Activated T-cell treated with anti-CD3 and anti-CD28 coated beads for 24 hours (primary cell): ENCODE results near the gene CMTM8.

Source experiments
- DNase-seq: peaks from one replicate; pipeline ENCODE4 v3.0.0-alpha.2; 2020; ENCODE audit warnings: low read depth

The CMTM8 gene

DNA sequence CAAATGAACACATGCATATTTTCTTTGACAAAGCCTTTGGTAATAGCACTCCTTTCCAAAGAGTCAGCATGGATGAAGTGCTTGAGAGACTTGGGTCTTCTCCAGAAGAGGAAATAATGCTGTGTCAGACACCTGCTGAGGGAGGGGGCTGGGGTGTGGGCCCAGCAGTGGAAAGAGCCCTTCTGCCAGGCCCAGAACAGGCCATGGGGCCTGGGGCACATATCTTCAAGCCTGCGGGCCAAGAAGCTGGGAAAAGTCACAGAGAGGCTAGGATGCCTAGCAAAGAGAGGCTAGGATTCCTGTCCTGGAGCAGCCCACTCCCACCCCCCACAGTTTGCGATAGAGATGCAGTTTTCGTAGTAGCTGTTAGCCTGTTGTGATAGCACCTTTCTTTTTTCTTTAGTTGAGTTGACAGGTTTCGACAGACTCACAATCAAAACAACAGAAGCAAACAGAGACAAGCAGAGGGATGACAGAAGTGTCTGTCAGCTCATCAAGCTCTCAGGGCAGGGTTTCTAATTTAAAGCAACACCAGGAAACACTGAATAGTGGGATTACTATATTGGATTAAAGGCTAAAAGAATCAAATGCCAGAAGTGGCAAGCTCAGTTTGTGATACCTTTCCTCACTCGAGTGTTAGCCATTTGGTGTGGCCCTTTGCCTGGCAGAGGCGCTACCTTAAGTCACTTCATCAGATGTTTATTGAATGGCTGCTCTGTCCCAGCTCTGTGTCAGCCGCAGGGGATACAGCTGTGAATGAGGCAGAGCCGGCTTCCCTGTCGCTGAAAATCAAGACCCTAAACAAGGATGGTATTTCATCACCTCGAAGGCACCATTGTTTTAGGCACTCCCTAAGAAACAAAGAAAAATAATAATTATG lies 172.1 kb downstream of the CMTM8 start:
- DNase-seq = no peak

DNA sequence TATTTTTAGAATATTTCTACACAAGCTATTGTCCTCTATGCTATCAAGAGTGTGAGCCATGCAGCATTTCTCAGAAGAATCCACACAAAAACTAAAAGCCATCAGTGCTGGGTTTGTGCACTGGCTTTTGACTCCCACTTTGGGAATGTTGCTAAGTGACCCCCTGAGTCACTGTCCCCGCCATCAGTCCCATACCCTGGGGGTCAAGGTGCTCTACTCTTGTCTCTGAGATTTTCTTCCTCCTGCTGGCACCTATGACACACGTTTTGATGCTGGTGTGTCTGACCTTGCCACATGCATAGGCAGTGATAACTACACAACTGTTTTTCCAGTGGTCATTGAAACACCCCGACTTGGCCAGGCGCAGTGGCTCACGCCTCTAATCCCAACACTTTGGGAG lies 173.0 kb downstream of the CMTM8 start:
- no peak for DNase-seq

DNA sequence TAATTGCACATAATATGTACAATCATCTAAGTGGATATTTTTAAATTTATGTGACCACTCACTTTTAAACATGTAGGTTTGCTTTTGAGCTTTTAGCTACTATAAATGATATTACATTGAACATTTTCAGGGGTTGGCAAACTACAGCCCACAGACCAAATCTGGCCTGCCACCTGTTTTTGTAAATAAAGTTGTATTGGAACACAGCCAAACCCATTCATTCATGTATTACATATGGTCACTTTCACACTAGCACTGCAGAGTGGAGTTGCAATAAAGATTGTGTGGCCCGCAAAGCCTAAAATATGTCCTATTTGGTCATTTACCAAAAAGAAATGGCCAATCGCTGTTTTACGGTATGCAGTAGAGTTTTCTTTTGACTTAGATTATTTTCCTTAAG lies 174.4 kb downstream of the CMTM8 start:
- DNase-seq = no peak

DNA sequence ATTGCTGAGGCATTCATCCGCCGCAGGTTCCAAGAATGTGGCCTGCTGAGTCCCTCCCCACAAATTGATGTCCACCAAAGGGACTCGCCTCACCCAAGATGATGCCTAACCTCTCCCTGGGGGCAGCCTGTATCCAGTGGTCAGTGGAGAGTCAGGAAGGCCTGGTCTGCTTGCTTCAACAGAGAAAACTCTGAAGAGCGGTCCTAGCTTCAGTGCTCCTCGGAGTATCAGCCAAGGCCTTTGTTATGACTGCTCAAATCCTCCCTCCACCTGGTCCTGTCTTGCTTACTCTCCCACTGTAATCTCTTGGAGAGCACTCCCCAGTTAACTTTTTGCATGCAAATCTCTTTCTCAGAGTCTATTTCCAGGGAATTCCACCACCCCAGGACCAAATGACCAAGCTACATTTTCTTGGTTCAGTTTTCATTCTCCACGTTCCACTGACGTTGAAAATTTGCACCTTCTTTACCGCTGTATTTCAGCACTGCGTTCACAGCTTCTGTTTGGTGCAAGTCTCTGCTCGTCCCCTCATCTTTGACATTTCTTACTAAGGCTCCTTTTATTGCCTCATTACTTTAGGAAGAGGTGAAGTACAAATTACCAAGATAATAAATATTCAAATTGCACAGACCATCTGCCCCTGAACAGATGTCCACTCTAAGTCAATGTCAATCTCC lies 175.5 kb downstream of the CMTM8 start:
- no peak for DNase-seq

DNA sequence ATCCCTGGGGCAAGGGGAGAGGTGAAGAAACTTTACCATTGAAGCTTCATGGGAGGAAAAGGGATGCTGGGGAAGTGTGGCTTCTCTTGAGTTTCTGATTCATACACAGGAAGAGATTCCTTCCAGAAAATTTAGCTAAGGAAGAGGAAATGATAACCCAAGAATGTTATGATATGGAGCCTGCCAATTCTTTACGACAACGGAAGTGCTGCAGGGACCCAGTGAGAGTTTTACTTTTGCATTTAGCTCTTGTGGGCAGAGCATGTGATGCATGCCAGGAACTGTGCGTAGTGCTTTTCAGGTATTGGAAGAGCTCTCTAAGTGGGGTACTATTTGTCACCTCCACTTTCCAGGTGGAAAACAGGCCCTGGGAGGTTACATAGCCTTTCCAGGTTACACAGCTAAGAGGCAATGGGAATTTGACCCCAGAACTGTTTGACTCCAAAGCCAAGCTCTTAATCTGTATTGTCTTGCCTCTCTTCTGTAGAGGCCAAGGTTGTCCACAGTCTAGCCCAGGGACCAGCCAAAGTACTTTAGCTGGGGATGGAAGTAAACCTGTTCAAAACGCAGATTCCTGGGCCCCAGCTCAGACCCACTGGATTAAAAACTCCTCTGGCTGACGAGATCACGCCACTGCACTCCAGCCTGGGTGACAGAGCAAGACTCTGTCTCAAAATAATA lies 176.2 kb downstream of the CMTM8 start:
- DNase-seq = no peak

DNA sequence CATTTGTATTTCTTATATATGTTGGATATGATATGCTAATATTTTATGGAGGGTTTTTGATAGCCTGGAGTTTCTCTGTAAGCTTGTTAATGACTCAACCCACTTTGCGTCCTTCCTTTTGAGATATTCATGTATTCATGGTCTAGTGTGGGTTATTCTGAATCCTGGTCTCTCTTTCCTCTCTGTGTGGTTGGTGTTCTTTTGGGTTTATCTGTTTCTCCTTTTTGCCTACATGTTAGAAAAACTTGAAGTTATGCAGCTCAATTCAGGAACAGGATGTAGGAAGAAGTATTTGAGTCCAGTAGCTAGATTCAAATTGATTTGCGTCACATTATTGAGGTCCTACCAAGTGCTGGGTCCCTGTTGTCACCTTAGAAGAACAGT lies 181.3 kb downstream of the CMTM8 start:
- DNase-seq = no peak
